Panc1 (cell line): ENCODE measurements around the gene TRPV6. TPM values are rescaled to one million over a fixed set of nuclear protein-coding genes. Genes with fewer than 3 reads are reported as not detected.

Experiments used
- ATAC-seq: fragments of 200-7000 bp; cut with Tn5 transposase; 2 replicates; pipeline ENCODE4 v1.9.1; 2020; ENCODE audit warnings: mild to moderate bottlenecking, moderate library complexity
- BruUV-seq: library from RNA; stranded (reverse); fragments of 400-500 nt; replicated peaks from 2 replicates; lab custom pipeline; 2021; lab: Mats Ljungman, UMichigan
- CTCF ChIA-PET: fragments of 300-600 bp; sonication (Branson Sonifier 250); formaldehyde crosslinking; loops from one replicate; lab custom pipeline; 2022; ENCODE audit warnings: antibody characterized with exemption; lab: Charles Lee
- POLR2A ChIA-PET: fragments of 300-600 bp; sonication (Branson Sonifier 250); formaldehyde crosslinking; loops from one replicate; lab custom pipeline; 2022; ENCODE audit warnings: antibody characterized with exemption; lab: Charles Lee
- DNase-seq: peaks from one replicate; pipeline ENCODE4 v3.0.0-alpha.2; 2010; ENCODE audit warnings: low read depth, low spot score
- H3K27ac ChIP-seq: 2 replicates; pipeline ENCODE4 v1.5.1; 2011; ENCODE audit warnings: mild to moderate bottlenecking, low read length, inconsistent platforms
- H3K27me3 ChIP-seq: fragments of 200-500 bp; sonication (Bioruptor generic); 2 replicates; pipeline ENCODE4 v1.6.0; 2014; ENCODE audit warnings: low read length, inconsistent platforms; ENCODE audit not compliant: control insufficient read depth, insufficient read depth
- H3K36me3 ChIP-seq: fragments of 200-500 bp; sonication (Bioruptor generic); 2 replicates; pipeline ENCODE4 v1.5.1; 2014; ENCODE audit warnings: inconsistent platforms, mild to moderate bottlenecking, low read length, moderate library complexity; ENCODE audit not compliant: control insufficient read depth, insufficient read depth
- H3K4me1 ChIP-seq: 2 replicates; pipeline ENCODE4 v1.5.1; 2011; ENCODE audit warnings: inconsistent platforms, mild to moderate bottlenecking, low read length, moderate library complexity; ENCODE audit not compliant: control insufficient read depth, insufficient read depth
- H3K4me3 ChIP-seq, 2 experiments: 2 replicates each; pipeline ENCODE4 v1.5.1; 2011 to 2012; ENCODE audit warnings: low read depth in 2 of 2, low read length in 2 of 2, mild to moderate bottlenecking in 2 of 2, inconsistent platforms in 1 of 2, moderate library complexity in 1 of 2
- H3K9me3 ChIP-seq: fragments of 200-500 bp; sonication (Bioruptor generic); 2 replicates; pipeline ENCODE4 v1.5.1; 2014; ENCODE audit warnings: low read depth, mild to moderate bottlenecking, inconsistent platforms, low read length, moderate library complexity; ENCODE audit not compliant: control insufficient read depth, insufficient read depth
- CTCF ChIP-seq: fragments of 450-650 bp; IDR thresholded peaks from 2 replicates; pipeline ENCODE4 v1.5.1; 2017; ENCODE audit warnings: mild to moderate bottlenecking
- POLR2AphosphoS5 ChIP-seq: IDR thresholded peaks from 2 replicates; pipeline ENCODE4 v1.6.1; 2012; ENCODE audit warnings: mild to moderate bottlenecking, low read depth, low read length, moderate library complexity
- SIN3A ChIP-seq: IDR thresholded peaks from 2 replicates; pipeline ENCODE4 v1.6.1; 2012; ENCODE audit warnings: low read depth, mild to moderate bottlenecking, low read length, moderate library complexity, borderline replicate concordance; ENCODE audit not compliant: insufficient read depth
- TCF7L2 ChIP-seq: IDR thresholded peaks from 2 replicates; pipeline ENCODE4 v1.6.1; 2011; ENCODE audit warnings: mild to moderate bottlenecking, low read depth, low read length, inconsistent platforms
- in situ Hi-C: cut with HindIII; loops from 2 replicates; pipeline ENCODE4 v1.10.0; 2016; ENCODE audit warnings: low sequenced_read_pairs, low pct_unique_long_range_greater_than_20kb
- intact Hi-C: fragments of 100-400 bp; cut with micrococcal nuclease; formaldehyde crosslinking; loops from one replicate; pipeline ENCODE4 v1.10.0; 2022; ENCODE audit not compliant: unreplicated experiment
- total RNA-seq: library from RNA; stranded (reverse); gene quantifications from one replicate; pipeline ENCODE4 v1.2.1, GENCODE V29; 2021; ENCODE audit not compliant: unreplicated experiment
- TF ChIP-seq, protein P1 (sequence below), 2 experiments: IDR thresholded peaks; 2 replicates each; pipeline ENCODE4 v1.6.1; 2011 to 2012; ENCODE audit warnings: low read depth in 2 of 2, control low read depth in 1 of 2, low read length in 1 of 2, mild to moderate bottlenecking in 1 of 2, moderate library complexity in 1 of 2; ENCODE audit not compliant: insufficient read depth in 1 of 2

The TRPV6 gene
- total RNA-seq, 1 experiment from 2014 or later: not detected

GRCh38 chr7:142873871-142874270 lies 11.7 kb downstream of the TRPV6 start:
- in situ Hi-C loops (no loop called here), intact Hi-C loops (no loop called here)
- H3K4me3 ChIP-seq: no peak overlapping the region
- ChIA-PET POLR2A (no interaction called here), CTCF (interaction anchor here (0.6 kb wide), 1 partner anchor 127 kb away, joined by 3 read pairs; no protein-coding TSS in a partner anchor)
- DNase-seq: no peak
- H3K27me3 ChIP-seq: peaks cover 2% of the 10 kb centered on the region
- H3K4me1 ChIP-seq: no peaks in the 10 kb centered on the region
- TF ChIP-seq TCF7L2: no peak
- TF ChIP-seq SIN3A: no peak
- no peak for TF ChIP-seq POLR2AphosphoS5
- TF ChIP-seq CTCF: no peak
- TF ChIP-seq, protein P1, sequence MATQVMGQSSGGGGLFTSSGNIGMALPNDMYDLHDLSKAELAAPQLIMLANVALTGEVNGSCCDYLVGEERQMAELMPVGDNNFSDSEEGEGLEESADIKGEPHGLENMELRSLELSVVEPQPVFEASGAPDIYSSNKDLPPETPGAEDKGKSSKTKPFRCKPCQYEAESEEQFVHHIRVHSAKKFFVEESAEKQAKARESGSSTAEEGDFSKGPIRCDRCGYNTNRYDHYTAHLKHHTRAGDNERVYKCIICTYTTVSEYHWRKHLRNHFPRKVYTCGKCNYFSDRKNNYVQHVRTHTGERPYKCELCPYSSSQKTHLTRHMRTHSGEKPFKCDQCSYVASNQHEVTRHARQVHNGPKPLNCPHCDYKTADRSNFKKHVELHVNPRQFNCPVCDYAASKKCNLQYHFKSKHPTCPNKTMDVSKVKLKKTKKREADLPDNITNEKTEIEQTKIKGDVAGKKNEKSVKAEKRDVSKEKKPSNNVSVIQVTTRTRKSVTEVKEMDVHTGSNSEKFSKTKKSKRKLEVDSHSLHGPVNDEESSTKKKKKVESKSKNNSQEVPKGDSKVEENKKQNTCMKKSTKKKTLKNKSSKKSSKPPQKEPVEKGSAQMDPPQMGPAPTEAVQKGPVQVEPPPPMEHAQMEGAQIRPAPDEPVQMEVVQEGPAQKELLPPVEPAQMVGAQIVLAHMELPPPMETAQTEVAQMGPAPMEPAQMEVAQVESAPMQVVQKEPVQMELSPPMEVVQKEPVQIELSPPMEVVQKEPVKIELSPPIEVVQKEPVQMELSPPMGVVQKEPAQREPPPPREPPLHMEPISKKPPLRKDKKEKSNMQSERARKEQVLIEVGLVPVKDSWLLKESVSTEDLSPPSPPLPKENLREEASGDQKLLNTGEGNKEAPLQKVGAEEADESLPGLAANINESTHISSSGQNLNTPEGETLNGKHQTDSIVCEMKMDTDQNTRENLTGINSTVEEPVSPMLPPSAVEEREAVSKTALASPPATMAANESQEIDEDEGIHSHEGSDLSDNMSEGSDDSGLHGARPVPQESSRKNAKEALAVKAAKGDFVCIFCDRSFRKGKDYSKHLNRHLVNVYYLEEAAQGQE (IDR thresholded peaks at IDR 0.05; ENCODE audit: insufficient read depth in 1 of 2, low read depth in 2 of 2, low read length in 1 of 2): no peak
- no peaks in the 10 kb centered on the region for H3K9me3 ChIP-seq
- ATAC-seq: no peak
- no peaks in the 10 kb centered on the region for H3K36me3 ChIP-seq
- BruUV-seq: no TSS peak
- H3K27ac ChIP-seq: no peak overlapping the region

- DNase-seq: no peak
- no peak; the same call in 1 of the 2 replicates for ATAC-seq
- H3K36me3 ChIP-seq: no peaks in the 10 kb centered on the region
- no peaks in the 10 kb centered on the region for H3K9me3 ChIP-seq
- TF ChIP-seq POLR2AphosphoS5: no peak
- TF ChIP-seq, protein P1 (IDR thresholded peaks at IDR 0.05; ENCODE audit: insufficient read depth in 1 of 2, low read depth in 2 of 2, low read length in 1 of 2): no peak
- TF ChIP-seq CTCF: peak; percentile 63
- BruUV-seq: no TSS peak
- intact Hi-C loops: no loop called here
- ChIA-PET CTCF (interaction anchor here (0.5 to 0.6 kb wide), 2 partner anchors 126 to 128 kb away, joined by 3 read pairs; no protein-coding TSS in a partner anchor), POLR2A (no interaction called here)
- H3K27me3 ChIP-seq: no peaks in the 10 kb centered on the region
- no peaks in the 10 kb centered on the region for H3K4me1 ChIP-seq
- in situ Hi-C loops: no loop called here
- no peak overlapping the region for H3K27ac ChIP-seq
- H3K4me3 ChIP-seq: no peak overlapping the region
These were observed 12.2 kb downstream of the TRPV6 start for GRCh38 chr7:142873281-142873784.
